Fibroblast of lung (primary cell): ENCODE measurements around the gene PXYLP1.

Experiments used
- EZH2 ChIP-seq: IDR thresholded peaks from 2 replicates; pipeline ENCODE4 v1.5.1; 2012; ENCODE audit warnings: low read length, control low read depth, mild to moderate bottlenecking; ENCODE audit errors: missing control alignments
- TF ChIP-seq, protein P1 (sequence below), 2 donors: IDR thresholded peaks in 1 of 2; conservative IDR thresholded peaks in 1 of 2; 1 replicate in 1 of 2; 2 replicates in 1 of 2; pipeline ENCODE4 v1.5.1; 2011 to 2012; ENCODE audit warnings: low read length in 2 of 2, control low read depth in 1 of 2, inconsistent platforms in 1 of 2, low read depth in 1 of 2, mild to moderate bottlenecking in 1 of 2

DNA sequence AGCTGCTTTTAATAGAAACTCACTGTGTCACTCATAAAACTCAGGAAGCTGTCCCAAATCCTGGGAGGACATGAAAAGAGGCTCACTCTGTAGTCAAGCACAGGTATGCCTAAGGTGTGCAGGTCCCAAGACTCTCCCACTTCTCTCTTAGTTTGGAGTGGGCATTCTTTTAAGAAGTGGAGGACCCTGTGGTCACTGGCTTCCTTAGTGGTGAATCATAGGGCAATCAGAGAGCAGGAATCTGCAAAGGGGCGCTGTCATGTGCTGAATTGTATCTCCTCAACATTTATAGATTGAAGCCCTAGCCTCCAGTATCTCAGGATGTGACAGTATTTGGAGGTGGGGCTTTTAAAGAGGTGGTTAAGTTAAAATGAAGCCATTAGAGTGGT is 89.5 kb downstream of the PXYLP1 start:
- TF ChIP-seq, protein P1, sequence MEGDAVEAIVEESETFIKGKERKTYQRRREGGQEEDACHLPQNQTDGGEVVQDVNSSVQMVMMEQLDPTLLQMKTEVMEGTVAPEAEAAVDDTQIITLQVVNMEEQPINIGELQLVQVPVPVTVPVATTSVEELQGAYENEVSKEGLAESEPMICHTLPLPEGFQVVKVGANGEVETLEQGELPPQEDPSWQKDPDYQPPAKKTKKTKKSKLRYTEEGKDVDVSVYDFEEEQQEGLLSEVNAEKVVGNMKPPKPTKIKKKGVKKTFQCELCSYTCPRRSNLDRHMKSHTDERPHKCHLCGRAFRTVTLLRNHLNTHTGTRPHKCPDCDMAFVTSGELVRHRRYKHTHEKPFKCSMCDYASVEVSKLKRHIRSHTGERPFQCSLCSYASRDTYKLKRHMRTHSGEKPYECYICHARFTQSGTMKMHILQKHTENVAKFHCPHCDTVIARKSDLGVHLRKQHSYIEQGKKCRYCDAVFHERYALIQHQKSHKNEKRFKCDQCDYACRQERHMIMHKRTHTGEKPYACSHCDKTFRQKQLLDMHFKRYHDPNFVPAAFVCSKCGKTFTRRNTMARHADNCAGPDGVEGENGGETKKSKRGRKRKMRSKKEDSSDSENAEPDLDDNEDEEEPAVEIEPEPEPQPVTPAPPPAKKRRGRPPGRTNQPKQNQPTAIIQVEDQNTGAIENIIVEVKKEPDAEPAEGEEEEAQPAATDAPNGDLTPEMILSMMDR (conservative IDR thresholded peaks at IDR 0.05 in 1 of 2, IDR thresholded peaks at IDR 0.05 in 1 of 2; ENCODE audit: low read depth in 1 of 2, low read length in 2 of 2) = no peak
- TF ChIP-seq EZH2 = no peak
